GM12878 (cell line): ENCODE measurements around the gene FHL3. TPM values are rescaled to one million over a fixed set of nuclear protein-coding genes. Genes with fewer than 3 reads are reported as not detected.

Experiments
- CREB1 ChIP-seq: IDR thresholded peaks from 2 replicates; pipeline ENCODE4 v1.6.1; 2012; ENCODE audit warnings: low read depth, mild to moderate bottlenecking, inconsistent platforms
- GATAD2B ChIP-seq: fragments of 450-650 bp; conservative IDR thresholded peaks from 2 replicates; pipeline ENCODE4 v1.6.1; 2017; ENCODE audit warnings: low read depth, mild to moderate bottlenecking, moderate library complexity
- MEF2B ChIP-seq: fragments of 450-650 bp; IDR thresholded peaks from 2 replicates; pipeline ENCODE4 v1.6.1; 2018; ENCODE audit warnings: mild to moderate bottlenecking, moderate library complexity; ENCODE audit not compliant: partially characterized antibody, poor library complexity, severe bottlenecking
- NR2C1 ChIP-seq: fragments of 450-650 bp; IDR thresholded peaks from 2 replicates; pipeline ENCODE4 v1.6.1; 2017; ENCODE audit warnings: antibody characterized with exemption, mild to moderate bottlenecking, moderate library complexity
- SP1 ChIP-seq: IDR thresholded peaks from one replicate; pipeline ENCODE4 v1.6.1; 2011; ENCODE audit warnings: low read depth, low read length
- SRF ChIP-seq, 2 experiments: IDR thresholded peaks; 2 replicates each; pipeline ENCODE4 v1.6.1; 2011; ENCODE audit warnings: low read depth in 2 of 2, low read length in 2 of 2, mild to moderate bottlenecking in 1 of 2, moderate library complexity in 1 of 2
- SUPT20H ChIP-seq: IDR thresholded peaks from 2 replicates; pipeline ENCODE4 v1.6.1; 2011; ENCODE audit warnings: low read depth, mild to moderate bottlenecking, low read length, moderate library complexity, borderline replicate concordance; ENCODE audit not compliant: control insufficient read depth
- TBL1XR1 ChIP-seq: IDR thresholded peaks from 2 replicates; pipeline ENCODE4 v1.6.1; 2012; ENCODE audit warnings: low read depth, low read length, improper control_type of control experiment
- TCF12 ChIP-seq: IDR thresholded peaks from 2 replicates; pipeline ENCODE4 v1.6.1; 2011; ENCODE audit warnings: low read depth, mild to moderate bottlenecking, low read length
- TCF3 ChIP-seq: IDR thresholded peaks from 2 replicates; pipeline ENCODE4 v1.6.1; 2012; ENCODE audit warnings: low read depth, mild to moderate bottlenecking, low read length, borderline replicate concordance; ENCODE audit not compliant: insufficient read depth
- WRNIP1 ChIP-seq: IDR thresholded peaks from 2 replicates; pipeline ENCODE4 v1.6.1; 2011; ENCODE audit warnings: low read depth, low read length, improper control_type of control experiment, borderline replicate concordance
- YY1 ChIP-seq: IDR thresholded peaks from 2 replicates; pipeline ENCODE4 v1.6.1; 2011; ENCODE audit warnings: low read depth, mild to moderate bottlenecking, low read length
- polyA plus RNA-seq, 11 experiments: library from polyadenylated mRNA; depleted of rRNA in 4 of 11; unstranded in 6 of 11; stranded (reverse) in 5 of 11; fragments of >200 nt; fragmentation: Nextera tagmentation in 4 of 11; fragmentation: Illumina TruSeq in 1 of 11; extraction: Ambion mirVana in 4 of 11; extraction: Trizol in 1 of 11; gene quantifications; 1 replicate in 1 of 11; 2 replicates in 10 of 11; pipeline versions ENCODE4 v1.2.1 to v1.2.3, GENCODE V29; 2011 to 2016; ENCODE audit warnings: inconsistent platforms in 2 of 11, missing spikeins in 2 of 11, low read depth in 1 of 11
- total RNA-seq, 4 experiments: library from RNA; depleted of rRNA in 3 of 4; stranded (reverse); fragments of >200 nt in 3 of 4; fragmentation: Illumina TruSeq in 1 of 4; extraction: Trizol in 1 of 4; gene quantifications; 2 replicates each; pipeline versions ENCODE4 v1.2.1 to v1.2.3, GENCODE V29; 2013 to 2021
- TF ChIP-seq, protein P1 (sequence below): fragments of 150-350 bp; IDR thresholded peaks from 2 replicates; pipeline ENCODE4 v1.6.1; 2016; ENCODE audit warnings: low read depth, low read length
- TF ChIP-seq, protein P2 (sequence below): fragments of 450-650 bp; conservative IDR thresholded peaks from 2 replicates; pipeline ENCODE4 v1.6.1; 2017; ENCODE audit warnings: mild to moderate bottlenecking, moderate library complexity
- TF ChIP-seq, protein P3 (sequence below): fragments of 450-650 bp; IDR thresholded peaks from 2 replicates; pipeline ENCODE4 v1.6.1; 2018; ENCODE audit warnings: borderline replicate concordance, mild to moderate bottlenecking; ENCODE audit not compliant: partially characterized antibody
- TF ChIP-seq, protein P4 (sequence below): IDR thresholded peaks from 2 replicates; pipeline ENCODE4 v1.6.1; 2012; ENCODE audit warnings: low read length, inconsistent platforms
- TF ChIP-seq, protein P5 (sequence below): IDR thresholded peaks from 2 replicates; pipeline ENCODE4 v1.6.1; 2011; ENCODE audit warnings: borderline replicate concordance, low read depth, mild to moderate bottlenecking, moderate library complexity, low read length; ENCODE audit not compliant: insufficient read depth, poor library complexity, severe bottlenecking

FHL3 gene
- total and polyA plus RNA-seq, 10 of the 15 experiments (the other 5 are each of a cell fraction or from before 2014, with no cell fraction given) = 0.26 to 13.9 (median 7.9) TPM

DNA sequence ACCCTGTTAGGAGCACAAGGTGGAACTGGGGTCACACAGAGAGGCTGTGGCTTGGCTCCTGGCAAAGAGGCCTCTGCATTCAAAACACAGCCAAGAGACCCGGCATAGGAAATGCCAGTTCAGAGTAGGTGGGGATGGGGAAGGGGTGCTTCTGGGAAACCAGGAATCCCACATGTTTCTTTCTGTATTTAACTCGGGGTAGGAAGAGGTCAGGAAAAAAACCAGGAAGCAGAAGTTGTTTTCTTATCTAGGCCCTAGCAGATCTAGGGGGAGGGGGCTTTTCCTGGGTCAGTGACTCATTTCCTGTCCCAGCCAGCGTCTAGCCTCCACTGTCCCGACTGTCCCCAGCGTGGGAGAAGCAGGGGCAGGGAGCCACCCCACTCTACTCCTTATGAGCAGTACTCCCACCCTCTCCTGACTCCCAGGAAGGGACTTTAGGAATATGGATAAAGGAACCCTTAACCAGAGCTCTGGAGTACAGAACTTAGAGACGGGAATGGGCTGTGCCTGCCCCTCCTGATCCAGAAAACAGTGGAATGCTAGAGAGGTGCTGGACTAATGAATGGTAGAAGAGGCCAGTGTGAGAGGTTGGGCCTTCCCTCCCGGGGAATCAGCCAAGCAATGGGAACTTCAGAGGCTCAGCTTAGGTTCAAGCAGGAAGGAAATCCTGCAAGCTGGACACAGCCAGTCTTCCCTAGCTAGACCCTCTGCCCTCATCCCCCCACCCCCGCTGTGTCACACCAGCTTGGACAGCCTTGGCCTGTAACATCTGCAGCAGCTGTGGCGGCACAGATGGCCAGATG lies 5.7 kb downstream of the FHL3 start (continued):
- TF ChIP-seq, protein P1, sequence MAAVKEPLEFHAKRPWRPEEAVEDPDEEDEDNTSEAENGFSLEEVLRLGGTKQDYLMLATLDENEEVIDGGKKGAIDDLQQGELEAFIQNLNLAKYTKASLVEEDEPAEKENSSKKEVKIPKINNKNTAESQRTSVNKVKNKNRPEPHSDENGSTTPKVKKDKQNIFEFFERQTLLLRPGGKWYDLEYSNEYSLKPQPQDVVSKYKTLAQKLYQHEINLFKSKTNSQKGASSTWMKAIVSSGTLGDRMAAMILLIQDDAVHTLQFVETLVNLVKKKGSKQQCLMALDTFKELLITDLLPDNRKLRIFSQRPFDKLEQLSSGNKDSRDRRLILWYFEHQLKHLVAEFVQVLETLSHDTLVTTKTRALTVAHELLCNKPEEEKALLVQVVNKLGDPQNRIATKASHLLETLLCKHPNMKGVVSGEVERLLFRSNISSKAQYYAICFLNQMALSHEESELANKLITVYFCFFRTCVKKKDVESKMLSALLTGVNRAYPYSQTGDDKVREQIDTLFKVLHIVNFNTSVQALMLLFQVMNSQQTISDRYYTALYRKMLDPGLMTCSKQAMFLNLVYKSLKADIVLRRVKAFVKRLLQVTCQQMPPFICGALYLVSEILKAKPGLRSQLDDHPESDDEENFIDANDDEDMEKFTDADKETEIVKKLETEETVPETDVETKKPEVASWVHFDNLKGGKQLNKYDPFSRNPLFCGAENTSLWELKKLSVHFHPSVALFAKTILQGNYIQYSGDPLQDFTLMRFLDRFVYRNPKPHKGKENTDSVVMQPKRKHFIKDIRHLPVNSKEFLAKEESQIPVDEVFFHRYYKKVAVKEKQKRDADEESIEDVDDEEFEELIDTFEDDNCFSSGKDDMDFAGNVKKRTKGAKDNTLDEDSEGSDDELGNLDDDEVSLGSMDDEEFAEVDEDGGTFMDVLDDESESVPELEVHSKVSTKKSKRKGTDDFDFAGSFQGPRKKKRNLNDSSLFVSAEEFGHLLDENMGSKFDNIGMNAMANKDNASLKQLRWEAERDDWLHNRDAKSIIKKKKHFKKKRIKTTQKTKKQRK = no peak
- TF ChIP-seq, protein P2, sequence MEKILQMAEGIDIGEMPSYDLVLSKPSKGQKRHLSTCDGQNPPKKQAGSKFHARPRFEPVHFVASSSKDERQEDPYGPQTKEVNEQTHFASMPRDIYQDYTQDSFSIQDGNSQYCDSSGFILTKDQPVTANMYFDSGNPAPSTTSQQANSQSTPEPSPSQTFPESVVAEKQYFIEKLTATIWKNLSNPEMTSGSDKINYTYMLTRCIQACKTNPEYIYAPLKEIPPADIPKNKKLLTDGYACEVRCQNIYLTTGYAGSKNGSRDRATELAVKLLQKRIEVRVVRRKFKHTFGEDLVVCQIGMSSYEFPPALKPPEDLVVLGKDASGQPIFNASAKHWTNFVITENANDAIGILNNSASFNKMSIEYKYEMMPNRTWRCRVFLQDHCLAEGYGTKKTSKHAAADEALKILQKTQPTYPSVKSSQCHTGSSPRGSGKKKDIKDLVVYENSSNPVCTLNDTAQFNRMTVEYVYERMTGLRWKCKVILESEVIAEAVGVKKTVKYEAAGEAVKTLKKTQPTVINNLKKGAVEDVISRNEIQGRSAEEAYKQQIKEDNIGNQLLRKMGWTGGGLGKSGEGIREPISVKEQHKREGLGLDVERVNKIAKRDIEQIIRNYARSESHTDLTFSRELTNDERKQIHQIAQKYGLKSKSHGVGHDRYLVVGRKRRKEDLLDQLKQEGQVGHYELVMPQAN = no peak
- TF ChIP-seq YY1 (no peak), NR2C1 (no peak), SP1 (no peak), SRF (IDR thresholded peaks at IDR 0.05; ENCODE audit: low read depth in 2 of 2, low read length in 2 of 2) (no peak), WRNIP1 (no peak), SUPT20H (no peak), TCF12 (no peak), TCF3 (no peak), GATAD2B (no peak), MEF2B (no peak), CREB1 (0 out of 2 replicates have a peak, but pooled peaks have one; percentile 20), TBL1XR1 (no peak)
- TF ChIP-seq, protein P3, sequence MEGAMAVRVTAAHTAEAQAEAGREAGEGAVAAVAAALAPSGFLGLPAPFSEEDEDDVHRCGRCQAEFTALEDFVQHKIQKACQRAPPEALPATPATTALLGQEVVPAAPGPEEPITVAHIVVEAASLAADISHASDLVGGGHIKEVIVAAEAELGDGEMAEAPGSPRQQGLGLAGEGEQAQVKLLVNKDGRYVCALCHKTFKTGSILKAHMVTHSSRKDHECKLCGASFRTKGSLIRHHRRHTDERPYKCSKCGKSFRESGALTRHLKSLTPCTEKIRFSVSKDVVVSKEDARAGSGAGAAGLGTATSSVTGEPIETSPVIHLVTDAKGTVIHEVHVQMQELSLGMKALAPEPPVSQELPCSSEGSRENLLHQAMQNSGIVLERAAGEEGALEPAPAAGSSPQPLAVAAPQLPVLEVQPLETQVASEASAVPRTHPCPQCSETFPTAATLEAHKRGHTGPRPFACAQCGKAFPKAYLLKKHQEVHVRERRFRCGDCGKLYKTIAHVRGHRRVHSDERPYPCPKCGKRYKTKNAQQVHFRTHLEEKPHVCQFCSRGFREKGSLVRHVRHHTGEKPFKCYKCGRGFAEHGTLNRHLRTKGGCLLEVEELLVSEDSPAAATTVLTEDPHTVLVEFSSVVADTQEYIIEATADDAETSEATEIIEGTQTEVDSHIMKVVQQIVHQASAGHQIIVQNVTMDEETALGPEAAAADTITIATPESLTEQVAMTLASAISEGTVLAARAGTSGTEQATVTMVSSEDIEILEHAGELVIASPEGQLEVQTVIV = no peak
- TF ChIP-seq, protein P4, sequence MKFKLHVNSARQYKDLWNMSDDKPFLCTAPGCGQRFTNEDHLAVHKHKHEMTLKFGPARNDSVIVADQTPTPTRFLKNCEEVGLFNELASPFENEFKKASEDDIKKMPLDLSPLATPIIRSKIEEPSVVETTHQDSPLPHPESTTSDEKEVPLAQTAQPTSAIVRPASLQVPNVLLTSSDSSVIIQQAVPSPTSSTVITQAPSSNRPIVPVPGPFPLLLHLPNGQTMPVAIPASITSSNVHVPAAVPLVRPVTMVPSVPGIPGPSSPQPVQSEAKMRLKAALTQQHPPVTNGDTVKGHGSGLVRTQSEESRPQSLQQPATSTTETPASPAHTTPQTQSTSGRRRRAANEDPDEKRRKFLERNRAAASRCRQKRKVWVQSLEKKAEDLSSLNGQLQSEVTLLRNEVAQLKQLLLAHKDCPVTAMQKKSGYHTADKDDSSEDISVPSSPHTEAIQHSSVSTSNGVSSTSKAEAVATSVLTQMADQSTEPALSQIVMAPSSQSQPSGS = no peak
- TF ChIP-seq, protein P5, sequence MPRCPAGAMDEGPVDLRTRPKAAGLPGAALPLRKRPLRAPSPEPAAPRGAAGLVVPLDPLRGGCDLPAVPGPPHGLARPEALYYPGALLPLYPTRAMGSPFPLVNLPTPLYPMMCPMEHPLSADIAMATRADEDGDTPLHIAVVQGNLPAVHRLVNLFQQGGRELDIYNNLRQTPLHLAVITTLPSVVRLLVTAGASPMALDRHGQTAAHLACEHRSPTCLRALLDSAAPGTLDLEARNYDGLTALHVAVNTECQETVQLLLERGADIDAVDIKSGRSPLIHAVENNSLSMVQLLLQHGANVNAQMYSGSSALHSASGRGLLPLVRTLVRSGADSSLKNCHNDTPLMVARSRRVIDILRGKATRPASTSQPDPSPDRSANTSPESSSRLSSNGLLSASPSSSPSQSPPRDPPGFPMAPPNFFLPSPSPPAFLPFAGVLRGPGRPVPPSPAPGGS = no peak
